Measurements from ENCODE around the gene DGCR8.

DGCR8 gene

GRCh38 chr22:20079745-20080444, at the start of gene DGCR8:
TSS of gene DGCR8 (plus strand) at chr22:20080241. CDS start at chr22:20085964, 5,723 bp downstream.
- DNase-seq: peak; percentile 81 to 88

DNA sequence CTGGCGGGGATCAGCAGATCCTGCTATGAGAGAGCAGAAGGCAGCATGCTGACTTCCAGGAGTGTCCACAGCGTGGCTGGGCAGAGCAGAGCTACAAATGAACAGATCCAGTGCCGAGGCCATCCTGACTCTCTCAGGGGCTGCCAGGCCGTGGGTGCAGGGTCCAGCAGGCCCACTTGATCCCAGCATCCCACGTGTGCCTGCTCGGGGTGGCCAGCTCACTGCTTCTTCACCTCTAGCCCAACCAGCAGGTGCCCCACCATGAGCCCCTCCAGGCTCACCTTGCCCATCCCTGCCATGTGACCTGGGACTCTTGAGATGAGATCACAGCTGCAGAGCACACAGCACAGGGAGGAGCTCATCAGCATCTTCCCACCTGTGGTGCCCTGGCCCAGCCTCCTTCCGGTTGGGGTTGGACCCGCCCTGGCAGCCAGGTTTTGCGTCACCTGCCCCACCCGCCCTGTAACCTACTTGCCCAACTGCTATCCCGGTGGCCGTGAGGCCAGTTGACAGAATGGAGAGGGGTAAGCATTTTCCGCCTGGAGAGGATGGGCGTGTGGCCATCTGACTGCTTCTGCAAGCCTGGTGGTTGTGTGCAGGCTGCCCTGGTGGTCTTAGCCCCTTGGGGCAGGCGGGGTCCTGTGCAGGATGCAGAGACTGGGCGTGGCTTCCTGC, 48.2 kb upstream of the DGCR8 start:
- DNase-seq: no peak

DNA sequence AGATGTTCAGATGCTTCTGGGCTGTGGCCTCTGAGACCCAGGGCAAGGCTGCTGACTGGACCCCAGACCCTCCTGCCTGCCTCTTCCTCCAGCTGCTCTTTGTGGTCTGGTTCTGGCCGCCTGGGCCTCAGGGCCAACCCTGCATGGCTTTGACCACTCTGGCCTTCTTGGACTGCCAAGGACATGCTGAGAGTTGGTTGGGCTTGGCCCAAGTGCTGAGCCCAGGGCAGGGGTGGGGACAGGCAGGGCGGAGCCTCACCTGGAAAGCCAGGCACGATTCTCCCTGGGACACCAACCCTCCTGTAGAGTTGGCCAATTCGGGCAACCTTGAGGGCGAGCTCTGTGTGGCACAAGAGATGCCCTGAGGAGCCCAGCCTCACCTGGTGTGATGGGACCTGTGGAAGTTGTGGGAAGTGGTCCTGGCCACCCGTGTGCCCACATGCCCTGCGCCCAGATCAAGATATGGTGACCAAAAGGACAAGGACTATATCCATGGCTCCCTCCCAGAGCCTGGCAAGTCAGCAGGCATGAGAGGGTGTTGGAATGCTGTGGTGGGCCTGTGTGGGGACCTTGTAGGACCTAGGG, 47.5 kb upstream of the DGCR8 start:
- DNase-seq: no peak

DNA sequence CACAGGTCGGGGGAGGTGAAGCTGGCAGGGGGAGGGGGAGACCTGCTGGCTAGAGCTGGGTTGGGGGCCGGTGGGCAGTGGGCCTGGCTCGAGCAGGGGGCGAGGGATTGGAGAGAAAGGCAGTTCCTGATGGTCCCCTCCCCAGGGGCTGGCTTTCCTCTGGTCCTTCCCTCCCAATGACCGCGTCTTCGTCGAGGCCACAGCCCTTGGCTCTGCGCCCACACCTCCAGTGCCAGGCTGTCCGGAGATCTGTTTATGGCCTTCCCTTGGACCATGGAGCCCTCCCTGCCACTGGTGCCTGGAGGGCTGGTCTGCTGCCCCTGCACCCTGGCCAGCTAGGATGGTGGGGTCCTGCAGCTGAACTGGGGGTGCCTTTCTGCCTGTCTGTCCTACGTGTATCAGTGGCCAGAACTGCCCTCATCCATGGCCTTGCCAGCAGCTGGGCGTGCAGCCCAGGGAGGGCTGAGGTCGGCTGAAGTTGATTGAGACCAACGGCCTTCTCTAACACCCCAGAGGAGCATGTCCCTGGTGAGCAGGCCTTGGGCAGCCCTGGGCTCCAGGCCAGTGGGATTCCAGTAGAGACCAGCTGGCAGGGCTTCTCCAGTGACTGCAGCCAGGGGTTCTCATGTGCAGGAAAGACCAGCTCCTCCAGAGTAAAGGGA, 46.9 kb upstream of the DGCR8 start:
- no peak for DNase-seq

DNA sequence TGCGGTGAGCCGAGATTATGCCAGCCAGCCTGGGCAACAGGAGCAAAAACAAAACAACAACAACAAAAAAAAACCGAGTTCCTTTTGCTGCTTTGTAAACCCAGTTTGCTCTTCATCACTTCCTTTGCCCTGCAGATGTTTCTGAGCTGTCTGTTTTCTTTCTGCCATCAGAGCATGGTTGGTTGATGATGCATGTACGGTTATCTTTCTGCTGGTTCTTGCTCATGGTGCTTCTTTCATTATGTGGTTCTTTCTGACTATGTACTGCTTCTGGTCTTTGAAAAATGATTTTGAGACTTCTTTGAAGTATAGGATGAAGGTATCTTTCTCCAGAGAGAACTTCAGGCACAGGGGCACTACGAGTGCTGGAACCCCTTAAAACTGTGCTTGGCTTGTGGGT, 45.9 kb upstream of the DGCR8 start:
- DNase-seq: no peak

GRCh38 chr22:20035375-20036083, 44.5 kb upstream of the DGCR8 start:
- no peak for DNase-seq

DNA sequence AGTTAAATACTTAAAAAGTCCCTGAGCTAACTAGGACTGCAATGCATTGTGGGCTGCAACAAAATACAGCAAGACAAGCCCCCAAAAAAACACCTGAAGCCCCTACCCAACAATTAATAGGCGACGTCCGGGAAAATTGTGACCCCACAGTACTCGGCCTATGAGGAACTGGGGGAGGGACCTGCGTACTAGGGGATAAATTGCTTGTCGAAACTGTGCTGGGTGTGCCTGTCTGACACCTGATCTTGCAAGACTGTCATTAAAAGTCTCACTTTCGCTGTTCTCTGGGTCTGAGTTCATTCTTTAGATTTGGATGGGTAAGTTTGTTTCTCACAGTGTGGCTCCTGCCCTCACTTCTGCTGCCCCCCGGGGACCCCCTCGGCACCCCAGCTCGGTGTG, 44.0 kb upstream of the DGCR8 start:
- no peak for DNase-seq

DNA sequence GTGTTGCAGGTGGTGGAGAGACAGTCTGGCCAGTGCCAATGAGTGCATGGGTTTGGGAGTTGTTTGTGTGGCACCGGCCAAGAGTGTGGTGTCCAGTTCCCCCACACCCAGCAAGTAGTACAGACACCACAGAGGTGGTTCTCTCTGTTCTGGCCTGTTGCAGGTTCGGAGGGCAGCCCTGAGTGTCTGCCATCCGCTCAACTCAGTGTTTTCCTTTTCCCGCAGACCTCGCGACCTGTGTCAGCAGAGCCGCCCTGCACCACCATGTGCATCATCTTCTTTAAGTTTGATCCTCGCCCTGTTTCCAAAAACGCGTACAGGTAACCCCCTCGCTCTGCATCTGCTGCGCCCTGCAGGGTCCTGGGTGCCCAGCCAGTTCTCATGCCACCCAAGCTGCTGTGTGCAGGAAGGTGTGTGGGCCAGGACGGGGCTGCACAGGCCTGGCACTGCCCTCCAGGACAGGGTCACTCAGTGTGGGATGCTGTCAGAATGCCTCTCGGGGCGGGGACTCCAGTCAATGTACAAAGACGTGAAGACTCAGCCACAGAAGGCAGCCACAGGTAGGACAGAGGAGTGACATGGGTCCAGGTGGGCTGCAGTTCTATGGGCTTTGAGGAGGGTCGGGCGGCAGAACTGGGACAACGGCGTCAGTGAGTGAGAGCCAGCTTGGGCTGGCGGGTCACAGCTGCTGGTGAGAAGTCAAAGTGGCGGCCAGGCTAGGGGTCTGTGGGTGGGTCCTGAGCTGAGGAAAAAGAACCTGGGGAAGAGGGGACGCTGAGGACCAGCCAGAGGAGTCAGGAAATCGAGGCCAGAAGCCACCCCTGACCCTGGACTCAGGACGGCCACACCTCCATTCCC, 43.3 kb upstream of the DGCR8 start:
- no peak for DNase-seq

DNA sequence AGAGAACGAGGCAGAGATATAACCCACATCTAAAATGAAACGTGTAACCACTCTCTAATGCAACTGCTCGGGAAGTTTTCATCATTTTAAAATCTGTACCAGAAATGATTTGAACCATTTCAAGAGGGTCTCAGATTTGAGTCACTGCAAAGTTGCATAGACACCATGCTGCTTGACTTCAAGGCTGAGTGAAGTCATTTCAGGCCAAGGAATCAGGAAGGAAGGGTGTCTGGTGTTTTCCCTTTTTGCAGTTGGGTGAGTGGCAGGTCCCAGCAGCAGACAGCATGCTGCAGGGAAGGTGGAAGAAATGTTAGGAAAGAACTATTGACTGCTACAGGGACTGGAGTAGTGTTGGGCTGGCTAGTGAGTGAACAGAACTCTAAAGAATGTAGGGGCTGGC, 42.6 kb upstream of the DGCR8 start:
- DNase-seq: peak; percentile 54 to 71

GRCh38 chr22:20038574-20038973, 41.5 kb upstream of the DGCR8 start:
- DNase-seq: no peak

DNA sequence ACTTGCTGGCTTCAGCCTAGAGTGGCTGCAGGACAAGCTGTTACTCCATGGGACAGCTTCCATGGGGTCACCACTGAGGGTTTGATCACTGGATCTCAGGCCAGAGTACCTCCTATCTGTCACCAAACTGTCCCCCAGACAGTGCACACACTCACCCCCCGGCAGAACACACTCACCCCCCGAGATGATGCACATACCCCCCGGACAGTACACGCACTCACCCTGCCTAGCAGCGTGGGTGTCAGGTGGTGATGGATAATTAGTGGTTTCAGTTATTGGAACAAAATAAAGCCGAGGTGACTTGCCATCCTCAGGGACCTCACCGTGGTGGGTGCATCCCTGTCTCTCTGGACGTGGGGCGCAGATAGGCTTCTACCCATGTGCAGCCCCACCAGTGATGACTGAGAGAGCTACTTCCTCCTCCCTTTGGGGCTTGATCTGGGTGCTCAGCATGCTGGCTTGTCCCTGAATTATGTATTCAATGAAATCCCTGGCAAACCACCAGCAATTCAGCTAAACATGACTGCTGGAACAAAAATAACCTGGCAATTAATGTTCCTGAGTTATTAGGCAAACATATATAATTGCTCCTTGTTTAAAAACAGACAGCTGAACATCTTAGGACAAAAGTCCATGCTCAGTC, 40.2 kb upstream of the DGCR8 start:
- no peak for DNase-seq

- DNase-seq: no peak
Observed at GRCh38 chr22:20040327-20041200, 39.5 kb upstream of the DGCR8 start.

GRCh38 chr22:20043057-20043996, 36.7 kb upstream of the DGCR8 start:
- DNase-seq: no peak

- DNase-seq: no peak
Observed at GRCh38 chr22:20043997-20044342, 36.1 kb upstream of the DGCR8 start.

GRCh38 chr22:20044495-20045151, 35.4 kb upstream of the DGCR8 start:
- DNase-seq: no peak

DNA sequence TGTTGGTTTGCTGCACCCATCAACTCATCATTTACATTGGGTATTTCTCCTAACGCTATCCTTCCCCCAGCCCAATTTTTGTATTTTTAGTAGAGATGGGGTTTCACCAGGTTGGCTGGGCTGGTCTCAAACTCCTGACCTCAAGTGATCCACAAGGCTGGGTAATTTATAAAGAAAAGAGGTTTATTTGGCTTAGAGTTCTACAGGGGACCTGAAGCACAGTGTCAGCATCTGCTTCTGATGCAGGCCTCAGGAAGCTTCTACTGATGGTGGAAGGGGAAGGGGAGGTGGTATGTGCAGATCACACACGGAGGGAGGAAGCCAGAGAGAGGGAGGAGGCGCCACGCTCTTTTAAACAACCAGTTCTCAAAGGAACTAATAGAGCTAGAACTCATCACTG, 33.3 kb upstream of the DGCR8 start:
- no peak for DNase-seq

DNA sequence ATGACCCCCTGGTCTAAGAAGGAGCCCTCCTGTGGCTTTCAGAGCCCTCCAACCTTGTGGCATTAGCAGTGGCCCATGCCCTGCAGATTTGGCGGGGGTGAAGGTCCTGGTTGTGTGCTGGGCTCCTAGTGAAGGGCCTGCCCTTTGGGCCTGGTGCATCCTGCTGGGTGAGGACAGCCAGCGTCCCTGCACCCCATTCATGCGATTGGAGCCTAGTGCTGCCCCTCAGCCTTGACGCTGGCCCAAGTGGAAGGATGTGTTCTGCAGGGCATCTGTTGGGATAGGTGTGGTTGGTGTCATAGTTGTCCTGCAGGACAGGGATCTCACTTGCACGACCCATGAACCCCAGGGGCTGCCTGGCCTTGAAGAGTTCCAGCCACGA, 28.1 kb upstream of the DGCR8 start:
- DNase-seq: no peak

DNA sequence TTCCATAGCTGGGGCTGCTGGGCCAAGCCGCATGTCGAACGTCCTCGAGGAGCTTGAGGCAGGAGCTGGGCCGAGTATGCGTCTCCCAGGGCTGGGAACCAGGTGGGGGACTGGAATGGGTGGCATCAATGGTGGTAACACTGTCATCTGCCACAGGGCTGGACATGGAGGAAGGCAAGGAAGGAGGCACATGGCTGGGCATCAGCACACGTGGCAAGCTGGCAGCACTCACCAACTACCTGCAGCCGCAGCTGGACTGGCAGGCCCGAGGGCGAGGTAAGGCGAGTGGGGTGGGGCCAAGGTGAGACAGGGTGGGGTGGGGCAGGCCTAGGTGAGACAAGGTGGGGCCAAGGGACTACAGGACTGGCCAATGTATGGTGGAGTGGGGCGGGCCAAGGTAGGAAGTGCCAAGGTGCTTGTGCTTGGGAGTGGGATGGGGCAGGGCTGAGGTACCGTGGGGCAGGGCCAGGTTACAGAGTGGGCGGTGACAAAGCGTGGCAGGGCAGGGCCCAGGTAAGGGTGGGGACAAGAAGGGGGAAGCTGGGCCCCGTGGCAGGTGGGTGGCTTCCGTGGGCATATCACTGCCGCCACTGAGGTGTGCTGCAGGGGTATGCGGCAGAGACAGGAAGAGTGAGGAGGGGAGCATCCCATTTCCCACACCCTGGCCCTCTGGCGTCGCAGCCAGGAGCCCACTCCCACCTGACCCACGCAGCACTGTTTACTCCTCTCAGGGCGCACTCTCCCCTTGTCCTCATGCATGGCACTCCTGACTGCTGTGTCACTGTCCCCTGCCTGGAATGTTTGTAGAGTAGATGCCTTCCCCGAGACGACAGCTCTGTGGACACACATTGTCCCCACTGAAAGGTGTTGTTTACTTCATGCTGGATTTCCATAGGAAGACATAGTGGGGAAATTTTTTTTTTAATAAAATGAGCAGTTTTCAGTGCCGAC, 27.5 kb upstream of the DGCR8 start:
- DNase-seq: no peak
